Sigmoid colon (tissue), 7 donors: ENCODE measurements around the gene MADD. TPM values are rescaled to one million over a fixed set of nuclear protein-coding genes. Genes with fewer than 3 reads are reported as not detected.

Experiments
- DNase-seq: peaks from one replicate; pipeline ENCODE4 v3.0.0-alpha.2; 2019
- H3K27ac ChIP-seq, 4 donors: fragments of 200-600 bp; sonication (generic); one replicate each; pipeline ENCODE4 v1.5.1; 2016 to 2019; ENCODE audit warnings: mild to moderate bottlenecking in 1 of 4
- H3K27me3 ChIP-seq, 3 donors: fragments of 200-600 bp; sonication (generic); one replicate each; pipeline ENCODE4 v1.5.1; 2019; ENCODE audit warnings: mild to moderate bottlenecking in 1 of 3
- H3K36me3 ChIP-seq, 4 donors: fragments of 200-600 bp; sonication (generic); one replicate each; pipeline ENCODE4 v1.5.1; 2016 to 2019
- H3K4me1 ChIP-seq, 4 donors: fragments of 200-600 bp; sonication (generic); one replicate each; pipeline ENCODE4 v1.5.1; 2017 to 2019
- H3K4me3 ChIP-seq, 4 donors: fragments of 200-600 bp; sonication (generic); one replicate each; pipeline ENCODE4 v1.5.1; 2017 to 2019; ENCODE audit warnings: mild to moderate bottlenecking in 2 of 4, moderate library complexity in 1 of 4
- H3K9me3 ChIP-seq, 4 donors: fragments of 200-600 bp in 3 of 4; sonication (generic) in 3 of 4; one replicate each; pipeline versions ENCODE4 v1.5.1 to v1.6.1; 2013 to 2019
- CTCF ChIP-seq, 4 experiments: fragments of 450-650 bp in 3 of 4; fragments of 200-600 bp in 1 of 4; IDR thresholded peaks; one replicate each; pipeline ENCODE4 v1.5.1; 2016 to 2019; ENCODE audit warnings: antibody characterized with exemption in 4 of 4, mild to moderate bottlenecking in 3 of 4, moderate library complexity in 2 of 4
- EP300 ChIP-seq, 4 donors: sonication (generic); formaldehyde crosslinking; IDR thresholded peaks; one replicate each; pipeline ENCODE4 v1.6.1; 2017; ENCODE audit warnings: antibody characterized with exemption in 4 of 4
- POLR2A ChIP-seq, 2 donors: fragments of 450-650 bp; IDR thresholded peaks; one replicate each; pipeline ENCODE4 v1.6.1; 2016; ENCODE audit warnings: antibody characterized with exemption in 2 of 2, mild to moderate bottlenecking in 2 of 2, moderate library complexity in 2 of 2
- POLR2AphosphoS5 ChIP-seq, 4 donors: sonication (generic); formaldehyde crosslinking; IDR thresholded peaks; one replicate each; pipeline ENCODE4 v1.6.1; 2017; ENCODE audit warnings: antibody characterized with exemption in 4 of 4
- WGBS, 2 donors: extraction: QIAGEN DNeasy Blood & Tissue Kit; methylation state at CpG; one replicate each; pipeline ENCODE4 v1.1.7; 2013; 5-methylcytosine and 5-hydroxymethylcytosine counted together
- intact Hi-C: fragments of 100-400 bp; cut with DNase I; formaldehyde crosslinking; loops from one replicate; pipeline ENCODE4 v1.15.1; 2023
- polyA plus RNA-seq, 3 donors: library from polyadenylated mRNA; stranded (reverse); fragments of 200-250 nt; gene quantifications; one replicate each; pipeline ENCODE4 v1.2.3, GENCODE V29; 2013
- total RNA-seq, 4 donors: library from RNA; depleted of rRNA; stranded (reverse); fragments of >200 nt; gene quantifications; one replicate each; pipeline ENCODE4 v1.1.0, GENCODE V29; 2016
- donor health status: healthy with polysubstance abuse.
- donor health status: Bipolar disorder and iron deficiency.
- donor health status: healthy.

Gene MADD
- total and polyA plus RNA-seq, 7 donors: 18.6 to 55.7 (median 32.5) TPM

GRCh38 chr11:47357985-47358730, 88.2 kb downstream of the MADD start:
- Histone ChIP-seq H3K4me1 (peaks cover 0 to 14% (median 12%) of the 10 kb centered on the region in 4 donors), H3K4me3 (no peak overlapping the region), H3K27ac (no peak overlapping the region), H3K9me3 (no peaks in the 10 kb centered on the region), H3K36me3 (no peaks in the 10 kb centered on the region), H3K27me3 (no peaks in the 10 kb centered on the region)
- TF ChIP-seq POLR2AphosphoS5 (IDR thresholded peaks at IDR 0.05): no peak
- TF ChIP-seq POLR2A (IDR thresholded peaks at IDR 0.05): no peak
- no peak for TF ChIP-seq EP300 (IDR thresholded peaks at IDR 0.05)
- no peak for TF ChIP-seq CTCF (IDR thresholded peaks at IDR 0.05)
- 84 to 93% methylated on average over 6 of the region's 6 CpGs for WGBS, 2 donors
- no peak for DNase-seq
- intact Hi-C loops: loop anchor here (5.0 to 10.0 kb wide), 2 partner anchors 91 to 473 kb away; no protein-coding TSS in a partner anchor

GRCh38 chr11:47358731-47359051, 88.8 kb downstream of the MADD start:
- no peak for DNase-seq
- no peak overlapping the region for H3K27ac ChIP-seq
- no peaks in the 10 kb centered on the region for H3K9me3 ChIP-seq
- H3K4me3 ChIP-seq: no peak overlapping the region
- intact Hi-C loops: loop anchor here (5.0 to 10.0 kb wide), 2 partner anchors 91 to 474 kb away; no protein-coding TSS in a partner anchor
- 86 to 90% methylated on average over 14 of the region's 14 CpGs for WGBS, 2 donors
- H3K4me1 ChIP-seq: peaks cover 0 to 14% (median 12%) of the 10 kb centered on the region in 4 donors
- TF ChIP-seq POLR2A (IDR thresholded peaks at IDR 0.05): no peak
- H3K36me3 ChIP-seq: no peaks in the 10 kb centered on the region
- H3K27me3 ChIP-seq: no peaks in the 10 kb centered on the region

GRCh38 chr11:47359162-47359561, 89.2 kb downstream of the MADD start:
- intact Hi-C loops: loop anchor here (5.0 to 10.0 kb wide), 2 partner anchors 92 to 474 kb away; no protein-coding TSS in a partner anchor
- no peaks in the 10 kb centered on the region for H3K27me3 ChIP-seq
- DNase-seq: no peak
- no peak overlapping the region for H3K27ac ChIP-seq
- H3K9me3 ChIP-seq: no peaks in the 10 kb centered on the region
- no peak overlapping the region for H3K4me3 ChIP-seq
- WGBS, 2 donors: 84 to 87% methylated on average over 7 of the region's 7 CpGs
- no peaks in the 10 kb centered on the region for H3K36me3 ChIP-seq
- peaks cover 0 to 14% (median 12%) of the 10 kb centered on the region in 4 donors for H3K4me1 ChIP-seq
- TF ChIP-seq POLR2AphosphoS5 (IDR thresholded peaks at IDR 0.05): no peak
- no peak for TF ChIP-seq POLR2A (IDR thresholded peaks at IDR 0.05)
- no peak for TF ChIP-seq EP300 (IDR thresholded peaks at IDR 0.05)
- no peak for TF ChIP-seq CTCF (IDR thresholded peaks at IDR 0.05)

- Histone ChIP-seq H3K4me3 (no peak overlapping the region), H3K4me1 (peaks cover 0 to 11% (median 11%) of the 10 kb centered on the region in 4 donors), H3K36me3 (no peaks in the 10 kb centered on the region), H3K9me3 (no peaks in the 10 kb centered on the region), H3K27me3 (no peaks in the 10 kb centered on the region), H3K27ac (no peak overlapping the region)
- intact Hi-C loops: loop anchor here (5.0 to 10.0 kb wide), 2 partner anchors 92 to 475 kb away; no protein-coding TSS in a partner anchor
- WGBS, 2 donors: 61 to 83% methylated on average over 17 of the region's 17 CpGs
- TF ChIP-seq POLR2A (IDR thresholded peaks at IDR 0.05) (no peak), EP300 (IDR thresholded peaks at IDR 0.05) (no peak), CTCF (IDR thresholded peaks at IDR 0.05) (no peak), POLR2AphosphoS5 (IDR thresholded peaks at IDR 0.05) (no peak)
- no peak for DNase-seq
Observed at GRCh38 chr11:47359586-47359985, 89.7 kb downstream of the MADD start.

DNA sequence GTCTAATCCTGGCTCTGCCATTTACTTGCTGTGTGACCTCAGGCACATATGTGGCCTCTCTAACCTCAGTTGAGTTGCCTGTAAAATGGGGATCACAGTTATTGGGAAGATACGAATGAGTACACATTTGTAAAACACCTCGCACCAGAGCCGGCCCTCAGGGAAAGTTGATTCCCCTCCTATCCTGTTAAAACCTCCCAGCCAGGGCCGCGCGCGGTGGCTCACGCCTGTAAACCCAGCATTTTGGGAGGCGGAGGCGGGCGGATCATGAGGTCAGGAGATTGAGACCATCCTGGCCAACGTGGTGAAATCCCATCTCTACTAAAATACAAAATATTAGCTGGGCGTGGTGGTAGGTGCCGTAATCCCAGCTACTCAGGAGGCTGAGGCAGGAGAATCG, 90.4 kb downstream of the MADD start:
- no peak overlapping the region for H3K27ac ChIP-seq
- intact Hi-C loops: no loop called here
- TF ChIP-seq POLR2A (IDR thresholded peaks at IDR 0.05): no peak
- TF ChIP-seq EP300 (IDR thresholded peaks at IDR 0.05): no peak
- TF ChIP-seq POLR2AphosphoS5 (IDR thresholded peaks at IDR 0.05): no peak
- no peak for TF ChIP-seq CTCF (IDR thresholded peaks at IDR 0.05)
- H3K27me3 ChIP-seq: no peaks in the 10 kb centered on the region
- H3K36me3 ChIP-seq: no peaks in the 10 kb centered on the region
- H3K4me1 ChIP-seq: peaks cover 0 to 7% (median 5%) of the 10 kb centered on the region in 4 donors
- no peak overlapping the region for H3K4me3 ChIP-seq
- DNase-seq: no peak
- H3K9me3 ChIP-seq: no peaks in the 10 kb centered on the region
- 91 to 94% methylated on average over 15 of the region's 15 CpGs for WGBS, 2 donors
